ENCODE results near the gene RNF8. TPM values are rescaled to one million over a fixed set of nuclear protein-coding genes. Genes with fewer than 3 reads are reported as not detected.
"Not testable (repeated sequence)": the region's sequence is repeated elsewhere in the genome, so short reads cannot be mapped to it uniquely, and the experiment has no call there.

RNF8 gene
- total and polyA plus RNA-seq, 9 of the 15 experiments (the other 6 are each of a cell fraction or from before 2014, with no cell fraction given): 10.6 to 47.0 (median 37.5) TPM

GRCh38 chr6:37345804-37346203, 8.0 kb upstream of the RNF8 start:
- H3K9me3 ChIP-seq (replicated peaks; ENCODE audit: control insufficient read depth, insufficient read depth, low read depth, low read length); H3K4me1 ChIP-seq (replicated peaks in 1 of 2; ENCODE audit: control insufficient read depth in 2 of 2, insufficient read depth in 2 of 2, low read length in 2 of 2); H3K9ac ChIP-seq (ENCODE audit: insufficient read depth in 1 of 2, low read depth in 2 of 2, low read length in 2 of 2); H3K4me3 ChIP-seq; H3K9me1 ChIP-seq (ENCODE audit: control insufficient read depth, insufficient read depth, low read length); H3K27ac ChIP-seq (ENCODE audit: extremely low read depth, low read depth, low read length); BruUV-seq (replicated peaks); in situ Hi-C loops (cut with MboI); H2AFZ ChIP-seq (ENCODE audit: low read depth, low read length); DNase-seq (ENCODE audit: extremely low read depth in 1 of 4, low spot score in 3 of 4); H3K36me3 ChIP-seq (ENCODE audit: control insufficient read depth, insufficient read depth, low read length); H3K79me2 ChIP-seq (ENCODE audit: control insufficient read depth, insufficient read depth, low read length); H3K4me2 ChIP-seq (ENCODE audit: insufficient read depth, low read length); ATAC-seq; intact Hi-C loops (cut with micrococcal nuclease); FAIRE-seq; POLR2A ChIA-PET; H4K20me1 ChIP-seq (replicated peaks; ENCODE audit: control insufficient read depth, insufficient read depth, low read length): not testable (repeated sequence)
- H3K27me3 ChIP-seq (ENCODE audit: control insufficient read depth in 2 of 2, insufficient read depth in 2 of 2, low read length in 2 of 2): peaks cover 11 to 12% of the 10 kb centered on the region in 2 experiments; a peak in 3 of 5 replicates
- peak in 1 of 2 experiments; percentile 39 for TF ChIP-seq AFF1 (IDR thresholded peaks at IDR 0.05; ENCODE audit: low read depth in 1 of 2, partially characterized antibody in 2 of 2)
- 8% methylated on average over 2 of the region's 3 CpGs for WGBS (ENCODE audit: insufficient coverage, low coverage, missing lambda C conversion rate)
- CTCF ChIA-PET (ENCODE audit: low intra/inter-chr PET ratio): interaction anchor here (0.6 kb wide), 1 partner anchor 761 kb away, joined by 3 read pairs; no protein-coding TSS in a partner anchor
